Measurements from ENCODE around the gene PLA2G4F. TPM values are rescaled to one million over a fixed set of nuclear protein-coding genes. Genes with fewer than 3 reads are reported as not detected.
A peak's percentile ranks its signal among the peaks of the same experiment; 100 is the strongest.

PLA2G4F gene
- total RNA-seq, 1 experiment from 2014 or later: not detected

DNA sequence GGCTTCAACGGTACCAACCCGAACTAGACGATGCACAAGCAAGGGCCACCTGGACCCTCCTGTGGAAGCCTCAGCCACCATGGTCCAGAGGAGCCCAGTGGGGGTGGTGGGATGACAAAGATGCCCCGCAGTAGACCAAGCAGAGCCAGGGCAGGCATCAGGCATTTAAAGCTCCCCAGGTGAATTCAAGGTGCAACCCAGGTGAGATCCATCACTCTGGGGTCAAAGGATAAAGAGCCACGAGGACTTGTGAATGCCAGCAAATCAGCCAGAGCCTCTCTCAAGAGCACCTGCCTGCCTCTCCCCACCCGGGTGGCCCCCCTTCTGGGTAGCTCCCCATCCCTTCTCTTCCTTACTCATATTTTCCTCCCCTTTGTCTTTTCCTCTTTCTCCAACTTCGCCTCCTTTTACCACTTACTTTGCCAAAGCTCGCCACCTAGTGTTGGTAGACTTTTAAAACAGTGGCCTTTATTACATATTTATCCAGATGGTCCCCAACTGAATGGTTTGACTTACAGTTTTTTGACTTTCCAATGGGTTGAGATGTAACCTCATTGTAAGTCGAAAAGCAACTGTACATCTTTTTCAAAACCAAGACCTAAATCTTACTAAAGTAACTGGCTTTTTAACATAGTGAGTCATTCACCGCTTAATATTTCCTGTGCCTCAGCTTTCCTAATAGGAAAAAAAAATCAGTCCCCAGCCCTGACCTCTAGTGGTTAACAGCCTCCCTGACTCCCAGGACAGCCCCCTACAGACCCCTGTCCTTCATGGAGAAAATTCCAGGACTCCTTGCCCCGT is 18.8 kb downstream of the PLA2G4F start:
- no peak overlapping the region for H3T11ph ChIP-seq (ENCODE audit: low read length)
- no peak overlapping the region for H3K18ac ChIP-seq (ENCODE audit: insufficient read length, low read depth, low read length)
- H4K20me1 ChIP-seq (ENCODE audit: control insufficient read depth, insufficient read depth, insufficient read length): no peaks in the 10 kb centered on the region
- TF ChIP-seq, protein P1, sequence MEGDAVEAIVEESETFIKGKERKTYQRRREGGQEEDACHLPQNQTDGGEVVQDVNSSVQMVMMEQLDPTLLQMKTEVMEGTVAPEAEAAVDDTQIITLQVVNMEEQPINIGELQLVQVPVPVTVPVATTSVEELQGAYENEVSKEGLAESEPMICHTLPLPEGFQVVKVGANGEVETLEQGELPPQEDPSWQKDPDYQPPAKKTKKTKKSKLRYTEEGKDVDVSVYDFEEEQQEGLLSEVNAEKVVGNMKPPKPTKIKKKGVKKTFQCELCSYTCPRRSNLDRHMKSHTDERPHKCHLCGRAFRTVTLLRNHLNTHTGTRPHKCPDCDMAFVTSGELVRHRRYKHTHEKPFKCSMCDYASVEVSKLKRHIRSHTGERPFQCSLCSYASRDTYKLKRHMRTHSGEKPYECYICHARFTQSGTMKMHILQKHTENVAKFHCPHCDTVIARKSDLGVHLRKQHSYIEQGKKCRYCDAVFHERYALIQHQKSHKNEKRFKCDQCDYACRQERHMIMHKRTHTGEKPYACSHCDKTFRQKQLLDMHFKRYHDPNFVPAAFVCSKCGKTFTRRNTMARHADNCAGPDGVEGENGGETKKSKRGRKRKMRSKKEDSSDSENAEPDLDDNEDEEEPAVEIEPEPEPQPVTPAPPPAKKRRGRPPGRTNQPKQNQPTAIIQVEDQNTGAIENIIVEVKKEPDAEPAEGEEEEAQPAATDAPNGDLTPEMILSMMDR (conservative IDR thresholded peaks at IDR 0.05): peak; percentile 76
- no peak overlapping the region for H3K4me2 ChIP-seq (ENCODE audit: insufficient read depth, insufficient read length, low read length)
- Mint-ChIP-seq H3K36me3 (ENCODE audit: insufficient read depth in 1 of 3, low read depth in 3 of 3) (no peaks in the 10 kb centered on the region), H3K9me3 (peaks cover 9 to 11% of the 10 kb centered on the region in 2 experiments), H3K4me1 (peaks cover 0 to 5% of the 10 kb centered on the region in 2 experiments; a peak in 2 of 4 replicates), H3K4me3 (no peak overlapping the region), H3K27ac (no peak overlapping the region), H3K27me3 (ENCODE audit: low read depth) (no peaks in the 10 kb centered on the region)
- no peak overlapping the region for H3K9ac ChIP-seq (ENCODE audit: extremely low read depth, insufficient read length, low read length)
- H3K79me2 ChIP-seq (ENCODE audit: insufficient read depth, low read length): no peaks in the 10 kb centered on the region
- H2BK5ac ChIP-seq (ENCODE audit: insufficient read length, low read length): no peak overlapping the region
- no peak overlapping the region for H3K56ac ChIP-seq (ENCODE audit: insufficient read length, low read depth, low read length)
- no peak overlapping the region for H4K8ac ChIP-seq (replicated peaks; ENCODE audit: insufficient read length, low read depth, low read length)
- H3K79me1 ChIP-seq (ENCODE audit: insufficient read depth, low read depth, low read length, poor library complexity, severe bottlenecking): no peaks in the 10 kb centered on the region
- H4K91ac ChIP-seq (ENCODE audit: insufficient read length, low read depth, low read length): no peak overlapping the region
- no peak overlapping the region for H4K5ac ChIP-seq (ENCODE audit: insufficient read length, low read depth, low read length)
- H2BK120ac ChIP-seq (ENCODE audit: low read depth, low read length, poor library complexity, severe bottlenecking): no peak overlapping the region
- WGBS (ENCODE audit: extremely low coverage, insufficient read length, low lambda C conversion rate): no CpG with 5 or more reads among the region's 11 CpGs
- H3K4me1 ChIP-seq (ENCODE audit: insufficient read depth, low read length): no peaks in the 10 kb centered on the region
- no peak overlapping the region for H2AK5ac ChIP-seq (ENCODE audit: insufficient read length, low read length)
- H3K23ac ChIP-seq (ENCODE audit: insufficient read length, low read depth, low read length): no peak overlapping the region
- no peaks in the 10 kb centered on the region for H3K9me3 ChIP-seq (ENCODE audit: control insufficient read depth, low read depth, low read length)
- no peaks in the 10 kb centered on the region for H3K23me2 ChIP-seq (ENCODE audit: insufficient read length, low read depth, low read length, poor library complexity, severe bottlenecking)
- H3K4ac ChIP-seq (ENCODE audit: low read depth, low read length): no peak overlapping the region
- H3K27ac ChIP-seq (ENCODE audit: insufficient read length, low read depth, low read length): no peak overlapping the region
- no peak overlapping the region for H3K14ac ChIP-seq (ENCODE audit: insufficient read depth, low read length)
- H2AFZ ChIP-seq (ENCODE audit: low read length): no peak overlapping the region
- H2BK12ac ChIP-seq (ENCODE audit: insufficient read length, low read depth, low read length): no peak overlapping the region
- DNase-seq: peak; percentile 50
- no peaks in the 10 kb centered on the region for H3K27me3 ChIP-seq (ENCODE audit: insufficient read depth, low read length)
- no peak overlapping the region for H2BK15ac ChIP-seq (ENCODE audit: low read depth, low read length)
- no peak overlapping the region for H2BK20ac ChIP-seq (ENCODE audit: low read depth, low read length, poor library complexity, severe bottlenecking)
